ENCODE results near the gene METTL26. TPM values are rescaled to one million over a fixed set of nuclear protein-coding genes. Genes with fewer than 3 reads are reported as not detected.
A peak's percentile ranks its signal among the peaks of the same experiment; 100 is the strongest.

Gene METTL26
- total RNA-seq, 4 donors from 2014 or later: 75.7 to 155 (median 111) TPM

- no peak for ATAC-seq (ENCODE audit: low FRiP score)
- no peak for DNase-seq (ENCODE audit: low spot score)
- no peak for TF ChIP-seq CTCF (IDR thresholded peaks at IDR 0.05)
Observed at GRCh38 chr16:654034-654433, 17.9 kb upstream of the METTL26 start.

- no peak for TF ChIP-seq CTCF (IDR thresholded peaks at IDR 0.05)
- ATAC-seq (ENCODE audit: low FRiP score): no peak
- DNase-seq (ENCODE audit: low spot score): no peak
Observed at GRCh38 chr16:652454-653305, 16.6 kb upstream of the METTL26 start.

- TF ChIP-seq CTCF (IDR thresholded peaks at IDR 0.05): no peak
- DNase-seq (ENCODE audit: low spot score) (no peak), ATAC-seq (ENCODE audit: low FRiP score) (no peak)
Observed at GRCh38 chr16:651844-652243, 15.7 kb upstream of the METTL26 start.

GRCh38 chr16:649631-650030 is 13.5 kb upstream of the METTL26 start:
- no peak for ATAC-seq (ENCODE audit: low FRiP score)
- no peak for DNase-seq (ENCODE audit: low spot score)
- no peak for TF ChIP-seq CTCF (IDR thresholded peaks at IDR 0.05)

DNA sequence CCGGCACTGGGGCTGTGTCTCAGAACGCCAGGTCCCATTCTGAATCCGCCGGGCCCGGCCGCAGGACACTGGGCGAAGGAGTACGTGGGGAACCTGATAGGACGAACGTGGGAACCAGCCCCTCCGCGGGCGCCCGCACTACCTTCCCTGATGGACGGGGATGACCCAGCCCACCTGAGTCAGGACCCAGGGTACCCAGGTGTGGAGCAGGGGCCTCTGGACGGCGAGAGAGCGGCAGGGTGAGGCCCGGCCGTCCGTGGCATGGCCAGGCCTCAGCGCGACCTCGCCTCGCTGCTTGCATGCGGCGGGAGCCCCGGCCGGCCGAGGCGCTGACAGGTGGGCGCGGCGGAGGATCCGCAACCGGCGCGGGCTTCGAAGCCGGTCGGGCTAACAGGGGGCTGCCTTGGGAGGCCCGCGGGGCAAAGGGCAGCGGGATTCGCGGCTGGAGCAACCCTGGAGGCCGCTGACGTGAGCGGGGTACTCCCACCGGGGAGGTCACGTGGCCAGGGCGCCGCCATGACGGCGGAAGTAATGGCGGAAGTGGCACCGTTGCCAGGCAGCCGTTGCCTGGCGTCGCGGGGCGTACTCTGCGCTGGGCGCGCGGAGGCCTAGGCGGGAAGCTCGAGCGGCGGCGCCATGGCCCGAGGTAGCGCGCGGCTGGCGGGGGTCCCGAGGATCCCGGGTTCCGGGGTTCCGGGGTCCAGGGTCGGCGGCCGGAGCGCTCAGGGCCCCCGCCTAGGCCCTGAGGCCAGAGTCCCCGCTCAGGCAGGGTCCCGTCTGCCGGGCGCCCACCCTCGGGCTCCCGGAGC is 12.9 kb upstream of the METTL26 start, which contains the start of gene WDR90:
WDR90 (plus strand) TSS at position 585 of the 809 bp plus-strand sequence; CDS start at position 637, 52 bp downstream.
- TF ChIP-seq CTCF (IDR thresholded peaks at IDR 0.05): no peak
- peak; percentile 72 for DNase-seq (ENCODE audit: low spot score)

GRCh38 chr16:648071-648780 is 12.1 kb upstream of the METTL26 start:
- no peak for DNase-seq (ENCODE audit: low spot score)
- ATAC-seq (ENCODE audit: low FRiP score): no peak
- TF ChIP-seq CTCF (IDR thresholded peaks at IDR 0.05): no peak

More for the DNA sequence above, 12.9 kb upstream of the METTL26 start, which contains the start of gene WDR90:
- ATAC-seq (ENCODE audit: low FRiP score): peak; percentile 84

All from omental fat pad (tissue), 4 donors.